Measurements from ENCODE around the gene TERT. TPM values are rescaled to one million over a fixed set of nuclear protein-coding genes. Genes with fewer than 3 reads are reported as not detected.

TERT gene
- total RNA-seq, 2 experiments from 2014 or later: 0.55 to 0.84 TPM

GRCh38 chr5:1257841-1258240, 37.0 kb downstream of the TERT start:
- Mint-ChIP-seq H3K36me3 (ENCODE audit: low read depth) (no peaks in the 10 kb centered on the region), H3K4me1 (ENCODE audit: low read depth) (peaks cover 17% of the 10 kb centered on the region), H3K4me3 (no peak overlapping the region), H3K9me3 (no peaks in the 10 kb centered on the region), H3K27me3 (no peaks in the 10 kb centered on the region), H3K27ac (no peak overlapping the region)
- intact Hi-C loops (cut with DNase I, micrococcal nuclease): loop anchor here (10.0 kb wide), 2 partner anchors 57 to 127 kb away; no protein-coding TSS in a partner anchor
- no peaks in the 10 kb centered on the region for H3K36me3 ChIP-seq (ENCODE audit: insufficient read depth, low read length)
- H3K9me3 ChIP-seq (ENCODE audit: control insufficient read depth in 1 of 2, insufficient read depth in 1 of 2, low read length in 2 of 2): peaks cover 0 to 2% of the 10 kb centered on the region in 2 experiments
- DNase-seq (no peak), ATAC-seq (ENCODE audit: poor library complexity) (no peak)
- no peak overlapping the region for H3K4me3 ChIP-seq (ENCODE audit: low read length)
- CTCF ChIA-PET: no interaction called here
- no peaks in the 10 kb centered on the region for H3K27me3 ChIP-seq (ENCODE audit: control insufficient read depth in 1 of 2, insufficient read depth in 2 of 2, low read length in 2 of 2)
- TF ChIP-seq CTCF (IDR thresholded peaks at IDR 0.05): no peak
- H3K27ac ChIP-seq (ENCODE audit: low read depth in 1 of 2, low read length in 2 of 2): no peak overlapping the region
- POLR2A ChIA-PET: no interaction called here
- peaks cover 23% of the 10 kb centered on the region for H3K4me1 ChIP-seq (ENCODE audit: insufficient read depth, low read length)

GRCh38 chr5:1257363-1257762, 37.5 kb downstream of the TERT start:
- Histone ChIP-seq H3K4me1 (ENCODE audit: insufficient read depth, low read length) (peaks cover 23% of the 10 kb centered on the region), H3K36me3 (ENCODE audit: insufficient read depth, low read length) (no peaks in the 10 kb centered on the region), H3K27ac (ENCODE audit: low read depth in 1 of 2, low read length in 2 of 2) (no peak overlapping the region), H3K27me3 (ENCODE audit: control insufficient read depth in 1 of 2, insufficient read depth in 2 of 2, low read length in 2 of 2) (no peaks in the 10 kb centered on the region), H3K4me3 (ENCODE audit: low read length) (no peak overlapping the region), H3K9me3 (ENCODE audit: control insufficient read depth in 1 of 2, insufficient read depth in 1 of 2, low read length in 2 of 2) (no peaks in the 10 kb centered on the region)
- H3K27me3 Mint-ChIP-seq: no peaks in the 10 kb centered on the region
- H3K4me1 Mint-ChIP-seq (ENCODE audit: low read depth): peaks cover 17% of the 10 kb centered on the region
- H3K36me3 Mint-ChIP-seq (ENCODE audit: low read depth): no peaks in the 10 kb centered on the region
- ATAC-seq (ENCODE audit: poor library complexity): no peak
- ChIA-PET CTCF (no interaction called here), POLR2A (no interaction called here)
- no peak for TF ChIP-seq CTCF (IDR thresholded peaks at IDR 0.05)
- no peak overlapping the region for H3K27ac Mint-ChIP-seq
- H3K4me3 Mint-ChIP-seq: no peak overlapping the region
- no peaks in the 10 kb centered on the region for H3K9me3 Mint-ChIP-seq
- DNase-seq: no peak
- intact Hi-C loops (cut with DNase I, micrococcal nuclease): loop anchor here (10.0 kb wide), 2 partner anchors 57 to 127 kb away; no protein-coding TSS in a partner anchor

- H3K36me3 ChIP-seq (ENCODE audit: insufficient read depth, low read length): no peaks in the 10 kb centered on the region
- H3K9me3 Mint-ChIP-seq: no peaks in the 10 kb centered on the region
- no peak overlapping the region for H3K4me3 Mint-ChIP-seq
- ChIA-PET CTCF (no interaction called here), POLR2A (no interaction called here)
- TF ChIP-seq CTCF (IDR thresholded peaks at IDR 0.05): no peak
- peaks cover 23% of the 10 kb centered on the region for H3K4me1 ChIP-seq (ENCODE audit: insufficient read depth, low read length)
- H3K9me3 ChIP-seq (ENCODE audit: control insufficient read depth in 1 of 2, insufficient read depth in 1 of 2, low read length in 2 of 2): no peaks in the 10 kb centered on the region
- H3K4me1 Mint-ChIP-seq (ENCODE audit: low read depth): peaks cover 21% of the 10 kb centered on the region
- DNase-seq: no peak
- no peak overlapping the region for H3K4me3 ChIP-seq (ENCODE audit: low read length)
- no peak for ATAC-seq (ENCODE audit: poor library complexity)
- H3K36me3 Mint-ChIP-seq (ENCODE audit: low read depth): no peaks in the 10 kb centered on the region
- H3K27me3 Mint-ChIP-seq: no peaks in the 10 kb centered on the region
- H3K27ac Mint-ChIP-seq: no peak overlapping the region
- no peak overlapping the region for H3K27ac ChIP-seq (ENCODE audit: low read depth in 1 of 2, low read length in 2 of 2)
- intact Hi-C loops (cut with DNase I, micrococcal nuclease): loop anchor here (10.0 kb wide), 2 partner anchors 58 to 128 kb away; no protein-coding TSS in a partner anchor
- H3K27me3 ChIP-seq (ENCODE audit: control insufficient read depth in 1 of 2, insufficient read depth in 2 of 2, low read length in 2 of 2): no peaks in the 10 kb centered on the region
Observed at GRCh38 chr5:1256776-1257175, 38.1 kb downstream of the TERT start.

Data from CD4-positive, alpha-beta T cell (primary cell).